T-helper 1 cell treated with Interleukin-12 subunit alpha and Interleukin-12 subunit beta and Interleukin-4 antibody, amounts not matched to agents 30 μg/mL and 1 μg/mL, for 36 hours (primary cell): Measurements from ENCODE around the gene RENBP.

Experiments used
- H3K27ac Mint-ChIP-seq: one replicate; pipeline ENCODE4 v1.8.0; 2021; ENCODE audit warnings: mild to moderate bottlenecking, mixed read lengths
- H3K27me3 Mint-ChIP-seq: one replicate; pipeline ENCODE4 v1.8.0; 2021; ENCODE audit warnings: low read depth, mixed read lengths
- H3K36me3 Mint-ChIP-seq: one replicate; pipeline ENCODE4 v1.8.0; 2021; ENCODE audit warnings: low read depth, mixed read lengths
- H3K4me1 Mint-ChIP-seq: one replicate; pipeline ENCODE4 v1.8.0; 2021; ENCODE audit warnings: low read depth, mixed read lengths
- H3K4me3 Mint-ChIP-seq: one replicate; pipeline ENCODE4 v1.8.0; 2021; ENCODE audit warnings: mild to moderate bottlenecking, moderate library complexity, mixed read lengths
- H3K9me3 Mint-ChIP-seq: one replicate; pipeline ENCODE4 v1.8.0; 2021; ENCODE audit warnings: mixed read lengths

Gene RENBP

GRCh38 chrX:153953892-153954557, 9.6 kb upstream of the RENBP start:
- Mint-ChIP-seq H3K27ac (no peak overlapping the region), H3K36me3 (peaks cover 21% of the 10 kb centered on the region), H3K9me3 (no peaks in the 10 kb centered on the region), H3K4me1 (peaks cover 10% of the 10 kb centered on the region), H3K4me3 (no peak overlapping the region), H3K27me3 (no peaks in the 10 kb centered on the region)

GRCh38 chrX:153953342-153953830, 8.9 kb upstream of the RENBP start:
- Mint-ChIP-seq H3K27ac (no peak overlapping the region), H3K4me1 (peaks cover 10% of the 10 kb centered on the region), H3K27me3 (no peaks in the 10 kb centered on the region), H3K36me3 (peaks cover 20% of the 10 kb centered on the region), H3K9me3 (no peaks in the 10 kb centered on the region), H3K4me3 (no peak overlapping the region)

GRCh38 chrX:153952373-153953026, 8.1 kb upstream of the RENBP start:
- Mint-ChIP-seq H3K27ac (no peak overlapping the region), H3K4me1 (peaks cover 11% of the 10 kb centered on the region), H3K9me3 (no peaks in the 10 kb centered on the region), H3K36me3 (peaks cover 18% of the 10 kb centered on the region), H3K4me3 (no peak overlapping the region), H3K27me3 (no peaks in the 10 kb centered on the region)

GRCh38 chrX:153951683-153952372, 7.4 kb upstream of the RENBP start:
- Mint-ChIP-seq H3K27ac (no peak overlapping the region), H3K4me3 (no peak overlapping the region), H3K9me3 (no peaks in the 10 kb centered on the region), H3K36me3 (peaks cover 20% of the 10 kb centered on the region), H3K4me1 (peaks cover 13% of the 10 kb centered on the region), H3K27me3 (no peaks in the 10 kb centered on the region)

- Mint-ChIP-seq H3K27ac (no peak overlapping the region), H3K4me3 (no peak overlapping the region), H3K27me3 (no peaks in the 10 kb centered on the region), H3K36me3 (peaks cover 17% of the 10 kb centered on the region), H3K9me3 (no peaks in the 10 kb centered on the region), H3K4me1 (peaks cover 11% of the 10 kb centered on the region)
Observed at GRCh38 chrX:153950127-153950526, 5.7 kb upstream of the RENBP start.

GRCh38 chrX:153948847-153949805, 4.7 kb upstream of the RENBP start:
- H3K4me1 Mint-ChIP-seq: peaks cover 14% of the 10 kb centered on the region
- no peaks in the 10 kb centered on the region for H3K27me3 Mint-ChIP-seq
- peak overlapping the region; percentile 25 for H3K4me3 Mint-ChIP-seq
- H3K9me3 Mint-ChIP-seq: no peaks in the 10 kb centered on the region
- peak overlapping the region; percentile 31 for H3K27ac Mint-ChIP-seq
- H3K36me3 Mint-ChIP-seq: peaks cover 19% of the 10 kb centered on the region

- Mint-ChIP-seq H3K4me1 (peaks cover 14% of the 10 kb centered on the region), H3K4me3 (no peak overlapping the region), H3K9me3 (no peaks in the 10 kb centered on the region), H3K36me3 (peaks cover 17% of the 10 kb centered on the region), H3K27me3 (no peaks in the 10 kb centered on the region), H3K27ac (peak overlapping the region; percentile 41)
Observed at GRCh38 chrX:153948002-153948466, 3.6 kb upstream of the RENBP start.

- Mint-ChIP-seq H3K4me1 (peaks cover 14% of the 10 kb centered on the region), H3K27me3 (no peaks in the 10 kb centered on the region), H3K27ac (peak overlapping the region; percentile 87), H3K4me3 (peak overlapping the region; percentile 3), H3K9me3 (no peaks in the 10 kb centered on the region), H3K36me3 (peaks cover 17% of the 10 kb centered on the region)
Observed at GRCh38 chrX:153947009-153947769, 2.7 kb upstream of the RENBP start.

GRCh38 chrX:153945956-153946943, 1.8 kb upstream of the RENBP start:
- Mint-ChIP-seq H3K4me1 (peaks cover 16% of the 10 kb centered on the region), H3K4me3 (no peak overlapping the region), H3K27me3 (no peaks in the 10 kb centered on the region), H3K9me3 (no peaks in the 10 kb centered on the region), H3K27ac (no peak overlapping the region), H3K36me3 (peaks cover 14% of the 10 kb centered on the region)

GRCh38 chrX:153944800-153945150, 332 bp upstream of the RENBP start:
- no peaks in the 10 kb centered on the region for H3K9me3 Mint-ChIP-seq
- no peak overlapping the region for H3K27ac Mint-ChIP-seq
- H3K27me3 Mint-ChIP-seq: no peaks in the 10 kb centered on the region
- peaks cover 14% of the 10 kb centered on the region for H3K4me1 Mint-ChIP-seq
- H3K36me3 Mint-ChIP-seq: peaks cover 9% of the 10 kb centered on the region
- peak overlapping the region; percentile 85 for H3K4me3 Mint-ChIP-seq

GRCh38 chrX:153941336-153942252, 2.8 kb downstream of the RENBP start:
- H3K36me3 Mint-ChIP-seq: peaks cover 9% of the 10 kb centered on the region
- H3K27me3 Mint-ChIP-seq: no peaks in the 10 kb centered on the region
- peak overlapping the region; percentile 63 for H3K27ac Mint-ChIP-seq
- peaks cover 7% of the 10 kb centered on the region for H3K4me1 Mint-ChIP-seq
- peak overlapping the region; percentile 70 for H3K4me3 Mint-ChIP-seq
- no peaks in the 10 kb centered on the region for H3K9me3 Mint-ChIP-seq

GRCh38 chrX:153939573-153939972, 4.9 kb downstream of the RENBP start:
- Mint-ChIP-seq H3K4me3 (no peak overlapping the region), H3K27me3 (no peaks in the 10 kb centered on the region), H3K4me1 (peaks cover 8% of the 10 kb centered on the region), H3K36me3 (peaks cover 9% of the 10 kb centered on the region), H3K27ac (no peak overlapping the region), H3K9me3 (no peaks in the 10 kb centered on the region)
